Transverse colon (tissue), 4 donors: ENCODE data around the gene FAM131A.

Source experiments
- POLR2A ChIP-seq: fragments of 450-650 bp; IDR thresholded peaks from one replicate; pipeline ENCODE4 v1.6.1; 2016; ENCODE audit warnings: antibody characterized with exemption, mild to moderate bottlenecking, moderate library complexity
- POLR2AphosphoS5 ChIP-seq, 3 donors: sonication (generic); formaldehyde crosslinking; IDR thresholded peaks; one replicate each; pipeline ENCODE4 v1.6.1; 2016; ENCODE audit warnings: antibody characterized with exemption in 3 of 3
- TF ChIP-seq, protein P1 (sequence below), 5 experiments: fragments of 200-600 bp in 3 of 5; fragments of 450-650 bp in 2 of 5; sonication (generic) in 3 of 5; IDR thresholded peaks; 1 replicate in 2 of 5; 2 replicates in 3 of 5; pipeline ENCODE4 v1.5.1; 2016 to 2017; ENCODE audit warnings: antibody characterized with exemption in 5 of 5, inconsistent platforms in 3 of 5, mild to moderate bottlenecking in 2 of 5, moderate library complexity in 1 of 5

DNA sequence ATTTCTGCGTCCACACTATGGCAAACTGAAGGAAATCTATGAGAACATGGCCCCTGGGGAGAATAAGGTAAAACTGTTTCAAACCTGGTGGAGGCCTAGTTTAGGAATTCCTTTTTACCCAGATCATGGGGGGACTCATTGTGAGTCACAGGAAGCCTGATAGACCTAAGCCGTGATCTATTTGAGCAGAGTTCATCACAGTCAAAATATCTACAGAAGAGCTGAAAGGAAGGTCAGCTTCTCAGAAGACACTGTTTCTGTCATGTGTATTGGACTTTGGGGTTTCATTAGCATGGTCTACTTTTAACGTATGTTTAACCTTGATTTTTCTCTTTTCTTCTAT lies 37.1 kb upstream of the FAM131A start:
- no peak for TF ChIP-seq POLR2A
- TF ChIP-seq, protein P1, sequence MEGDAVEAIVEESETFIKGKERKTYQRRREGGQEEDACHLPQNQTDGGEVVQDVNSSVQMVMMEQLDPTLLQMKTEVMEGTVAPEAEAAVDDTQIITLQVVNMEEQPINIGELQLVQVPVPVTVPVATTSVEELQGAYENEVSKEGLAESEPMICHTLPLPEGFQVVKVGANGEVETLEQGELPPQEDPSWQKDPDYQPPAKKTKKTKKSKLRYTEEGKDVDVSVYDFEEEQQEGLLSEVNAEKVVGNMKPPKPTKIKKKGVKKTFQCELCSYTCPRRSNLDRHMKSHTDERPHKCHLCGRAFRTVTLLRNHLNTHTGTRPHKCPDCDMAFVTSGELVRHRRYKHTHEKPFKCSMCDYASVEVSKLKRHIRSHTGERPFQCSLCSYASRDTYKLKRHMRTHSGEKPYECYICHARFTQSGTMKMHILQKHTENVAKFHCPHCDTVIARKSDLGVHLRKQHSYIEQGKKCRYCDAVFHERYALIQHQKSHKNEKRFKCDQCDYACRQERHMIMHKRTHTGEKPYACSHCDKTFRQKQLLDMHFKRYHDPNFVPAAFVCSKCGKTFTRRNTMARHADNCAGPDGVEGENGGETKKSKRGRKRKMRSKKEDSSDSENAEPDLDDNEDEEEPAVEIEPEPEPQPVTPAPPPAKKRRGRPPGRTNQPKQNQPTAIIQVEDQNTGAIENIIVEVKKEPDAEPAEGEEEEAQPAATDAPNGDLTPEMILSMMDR (IDR thresholded peaks at IDR 0.05) = no peak
- no peak for TF ChIP-seq POLR2AphosphoS5 (IDR thresholded peaks at IDR 0.05)
